Measurements from ENCODE around the gene PLCG2. TPM values are rescaled to one million over a fixed set of nuclear protein-coding genes. Genes with fewer than 3 reads are reported as not detected.

Gene PLCG2
- total RNA-seq, 1 experiment from 2014 or later, result 6.0 TPM

DNA sequence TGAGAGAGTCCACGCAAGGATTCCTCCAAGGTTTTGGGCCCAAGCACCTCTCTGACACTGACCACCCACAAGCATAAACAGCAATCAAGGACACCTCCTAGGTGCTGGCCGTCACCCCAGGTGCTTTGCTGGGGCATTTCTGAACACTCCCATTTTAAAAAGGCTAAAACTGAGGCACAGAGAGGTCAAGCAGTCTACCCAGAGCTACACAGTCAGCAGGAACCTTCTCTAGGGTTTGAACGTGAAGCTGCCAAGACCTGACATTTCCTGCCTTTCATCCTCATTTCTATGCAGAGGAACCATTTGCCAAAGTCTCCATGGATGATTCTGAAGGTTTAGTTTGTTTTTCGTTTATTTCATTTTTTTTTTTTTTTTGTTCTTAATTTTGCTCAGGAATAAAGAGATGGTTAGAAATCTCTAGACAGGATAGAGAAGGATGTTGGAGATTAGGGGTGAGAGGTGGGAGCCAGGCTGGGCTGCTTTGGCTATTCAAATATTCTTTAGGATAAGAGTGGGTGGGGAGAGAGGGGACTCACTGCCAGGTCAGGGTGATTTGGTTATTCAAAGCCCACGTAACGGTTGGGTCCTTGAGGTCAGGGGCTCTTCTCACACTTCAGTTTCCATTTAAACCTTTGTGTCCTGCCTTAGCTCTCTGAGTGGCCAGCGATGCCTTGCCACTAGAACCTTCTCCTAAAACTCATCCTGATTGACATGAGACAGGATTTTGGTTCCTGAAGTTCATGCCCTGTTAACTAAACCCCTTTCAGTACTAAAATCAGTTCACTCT, 6.2 kb downstream of the PLCG2 start:
- Histone ChIP-seq H3K4ac (ENCODE audit: low read depth, low read length) (no peak overlapping the region), H3K23me2 (ENCODE audit: insufficient read length, low read depth, low read length, poor library complexity, severe bottlenecking) (no peaks in the 10 kb centered on the region), H2BK5ac (ENCODE audit: insufficient read length, low read length) (no peak overlapping the region), H3K23ac (ENCODE audit: insufficient read length, low read depth, low read length) (no peak overlapping the region), H4K8ac (replicated peaks; ENCODE audit: insufficient read length, low read depth, low read length) (no peak overlapping the region), H3K4me2 (ENCODE audit: insufficient read depth, insufficient read length, low read length) (no peak overlapping the region), H2BK120ac (ENCODE audit: low read depth, low read length, poor library complexity, severe bottlenecking) (no peak overlapping the region), H4K91ac (ENCODE audit: insufficient read length, low read depth, low read length) (no peak overlapping the region), H2BK20ac (ENCODE audit: low read depth, low read length, poor library complexity, severe bottlenecking) (no peak overlapping the region), H4K5ac (ENCODE audit: insufficient read length, low read depth, low read length) (no peak overlapping the region), H3K14ac (ENCODE audit: insufficient read depth, low read length) (no peak overlapping the region), H2BK15ac (ENCODE audit: low read depth, low read length) (no peak overlapping the region), H2BK12ac (ENCODE audit: insufficient read length, low read depth, low read length) (no peak overlapping the region), H3K79me2 (ENCODE audit: insufficient read depth, low read length) (no peaks in the 10 kb centered on the region), H3K56ac (ENCODE audit: insufficient read length, low read depth, low read length) (no peak overlapping the region), H3K9me3 (ENCODE audit: control insufficient read depth, low read depth, low read length) (no peaks in the 10 kb centered on the region), H3K27me3 (ENCODE audit: insufficient read depth, low read length) (peaks cover 9% of the 10 kb centered on the region), H3K79me1 (ENCODE audit: insufficient read depth, low read depth, low read length, poor library complexity, severe bottlenecking) (no peaks in the 10 kb centered on the region), H2AFZ (ENCODE audit: low read length) (no peak overlapping the region), H3K27ac (ENCODE audit: insufficient read length, low read depth, low read length) (no peak overlapping the region), H2AK5ac (ENCODE audit: insufficient read length, low read length) (no peak overlapping the region), H3K18ac (ENCODE audit: insufficient read length, low read depth, low read length) (no peak overlapping the region), H4K20me1 (ENCODE audit: control insufficient read depth, insufficient read depth, insufficient read length) (no peaks in the 10 kb centered on the region), H3K4me1 (ENCODE audit: insufficient read depth, low read length) (0 out of 2 replicates have a peak, but pooled peaks cover 2% of the 10 kb centered on the region), H3K9ac (ENCODE audit: extremely low read depth, insufficient read length, low read length) (no peak overlapping the region), H3T11ph (ENCODE audit: low read length) (no peak overlapping the region)
- peaks cover 41% of the 10 kb centered on the region for H3K27me3 Mint-ChIP-seq (ENCODE audit: low read depth)
- TF ChIP-seq, protein P1, sequence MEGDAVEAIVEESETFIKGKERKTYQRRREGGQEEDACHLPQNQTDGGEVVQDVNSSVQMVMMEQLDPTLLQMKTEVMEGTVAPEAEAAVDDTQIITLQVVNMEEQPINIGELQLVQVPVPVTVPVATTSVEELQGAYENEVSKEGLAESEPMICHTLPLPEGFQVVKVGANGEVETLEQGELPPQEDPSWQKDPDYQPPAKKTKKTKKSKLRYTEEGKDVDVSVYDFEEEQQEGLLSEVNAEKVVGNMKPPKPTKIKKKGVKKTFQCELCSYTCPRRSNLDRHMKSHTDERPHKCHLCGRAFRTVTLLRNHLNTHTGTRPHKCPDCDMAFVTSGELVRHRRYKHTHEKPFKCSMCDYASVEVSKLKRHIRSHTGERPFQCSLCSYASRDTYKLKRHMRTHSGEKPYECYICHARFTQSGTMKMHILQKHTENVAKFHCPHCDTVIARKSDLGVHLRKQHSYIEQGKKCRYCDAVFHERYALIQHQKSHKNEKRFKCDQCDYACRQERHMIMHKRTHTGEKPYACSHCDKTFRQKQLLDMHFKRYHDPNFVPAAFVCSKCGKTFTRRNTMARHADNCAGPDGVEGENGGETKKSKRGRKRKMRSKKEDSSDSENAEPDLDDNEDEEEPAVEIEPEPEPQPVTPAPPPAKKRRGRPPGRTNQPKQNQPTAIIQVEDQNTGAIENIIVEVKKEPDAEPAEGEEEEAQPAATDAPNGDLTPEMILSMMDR (conservative IDR thresholded peaks at IDR 0.05), result no peak
- H3K4me3 Mint-ChIP-seq, result no peak overlapping the region
- no peak for DNase-seq
- no peaks in the 10 kb centered on the region for H3K9me3 Mint-ChIP-seq
- peaks cover 25 to 39% of the 10 kb centered on the region in 2 experiments for H3K4me1 Mint-ChIP-seq
- no peaks in the 10 kb centered on the region; a peak in 1 of 7 replicates for H3K36me3 Mint-ChIP-seq (ENCODE audit: insufficient read depth in 1 of 3, low read depth in 3 of 3)
- no peak overlapping the region; a peak in 1 of 7 replicates for H3K27ac Mint-ChIP-seq
- WGBS (ENCODE audit: extremely low coverage, insufficient read length, low lambda C conversion rate), result no CpG with 5 or more reads among the region's 7 CpGs
